GM19239 (cell line): ENCODE results near the gene FBXO31.

ENCODE experiments used
- DNase-seq: peaks from one replicate; pipeline ENCODE4 v3.0.0; 2011; ENCODE audit warnings: low spot score; ENCODE audit not compliant: insufficient read length
- FAIRE-seq: peaks from 2 replicates; lab custom pipeline; 2011; peaks lifted over from hg19 to GRCh38; lab: Jason Lieb, UNC

Gene FBXO31

GRCh38 chr16:87383505-87384161 lies at the start of gene FBXO31:
TSS of gene FBXO31 (minus strand) at chr16:87383776. CDS start at chr16:87383744, 32 bp downstream.
- DNase-seq (peak; percentile 61), FAIRE-seq (no peak)

- FAIRE-seq (no peak), DNase-seq (no peak)
These were observed 48.8 kb upstream of the FBXO31 start for GRCh38 chr16:87432330-87432915.

- FAIRE-seq (no peak), DNase-seq (no peak)
These were observed 48.4 kb upstream of the FBXO31 start for GRCh38 chr16:87431926-87432325.

- no peak for DNase-seq
- FAIRE-seq = no peak
These were observed 43.0 kb upstream of the FBXO31 start for GRCh38 chr16:87426423-87427215.

GRCh38 chr16:87425941-87426340 lies 42.4 kb upstream of the FBXO31 start:
- FAIRE-seq (no peak), DNase-seq (no peak)

GRCh38 chr16:87424266-87424665 lies 40.7 kb upstream of the FBXO31 start:
- no peak for FAIRE-seq

GRCh38 chr16:87423429-87423828 lies 39.9 kb upstream of the FBXO31 start:
- FAIRE-seq (no peak), DNase-seq (no peak)

More at GRCh38 chr16:87424266-87424665, 40.7 kb upstream of the FBXO31 start:
- no peak for DNase-seq

GRCh38 chr16:87422106-87422505 lies 38.5 kb upstream of the FBXO31 start:
- FAIRE-seq (no peak), DNase-seq (no peak)

GRCh38 chr16:87421003-87421912 lies 37.7 kb upstream of the FBXO31 start:
- DNase-seq (no peak), FAIRE-seq (no peak)

- no peak for DNase-seq
- FAIRE-seq = no peak
These were observed 36.7 kb upstream of the FBXO31 start for GRCh38 chr16:87420026-87421002.

- no peak for FAIRE-seq
- no peak for DNase-seq
These were observed 35.1 kb upstream of the FBXO31 start for GRCh38 chr16:87418644-87419043.

- no peak for FAIRE-seq
These were observed 34.6 kb upstream of the FBXO31 start for GRCh38 chr16:87418216-87418615.

GRCh38 chr16:87417528-87417910 lies 33.9 kb upstream of the FBXO31 start:
- FAIRE-seq = no peak
- no peak for DNase-seq

More at GRCh38 chr16:87418216-87418615, 34.6 kb upstream of the FBXO31 start:
- DNase-seq = no peak

- FAIRE-seq (no peak), DNase-seq (no peak)
These were observed 33.4 kb upstream of the FBXO31 start for GRCh38 chr16:87416826-87417527.

- DNase-seq (no peak), FAIRE-seq (no peak)
These were observed 31.9 kb upstream of the FBXO31 start for GRCh38 chr16:87415441-87415840.

- DNase-seq = no peak
- no peak for FAIRE-seq
These were observed 30.7 kb upstream of the FBXO31 start for GRCh38 chr16:87414251-87414680.

- FAIRE-seq (no peak), DNase-seq (no peak)
These were observed 29.4 kb upstream of the FBXO31 start for GRCh38 chr16:87412996-87413421.

- FAIRE-seq = no peak
- DNase-seq = no peak
These were observed 28.9 kb upstream of the FBXO31 start for GRCh38 chr16:87412371-87412995.
